PC-3 (cell line): ENCODE data around the gene EDRF1.

Source experiments
- EZH2 ChIP-seq: fragments of 300-600 bp; sonication (generic); IDR thresholded peaks from one replicate; pipeline ENCODE4 v1.6.1; 2017; ENCODE audit warnings: antibody characterized with exemption, mild to moderate bottlenecking, low read length; ENCODE audit not compliant: unreplicated experiment
- EZH2phosphoT487 ChIP-seq: fragments of 300-600 bp; sonication (generic); IDR thresholded peaks from 2 replicates; pipeline ENCODE4 v1.6.1; 2018; ENCODE audit warnings: mild to moderate bottlenecking, antibody characterized with exemption, low read length, borderline replicate concordance
- TF ChIP-seq, protein P1 (sequence below): fragments of 300-600 bp; sonication (generic); conservative IDR thresholded peaks from 2 replicates; pipeline ENCODE4 v1.5.1; 2017; ENCODE audit warnings: antibody characterized with exemption, low read depth, mild to moderate bottlenecking, low read length

DNA sequence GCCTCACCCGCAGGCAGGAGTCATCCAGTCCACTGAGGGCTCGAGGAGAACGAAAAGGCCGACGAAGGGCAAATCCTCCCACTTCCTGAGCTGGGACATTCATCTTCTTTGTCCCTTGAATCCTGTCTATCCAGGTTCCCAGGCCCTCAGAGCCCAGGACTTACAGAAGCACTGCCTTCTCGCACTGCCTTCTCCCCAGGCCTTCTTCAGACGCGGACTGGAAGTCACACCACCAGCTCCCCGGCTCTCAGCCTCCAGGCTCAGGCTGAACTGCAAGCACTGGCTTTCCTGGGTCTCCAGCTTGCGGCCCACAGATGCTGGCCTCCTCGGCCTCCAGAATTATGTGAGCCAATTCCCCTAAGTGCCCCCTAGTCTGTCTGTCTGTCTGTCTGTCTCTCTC, 62.5 kb downstream of the EDRF1 start:
- TF ChIP-seq, protein P1, sequence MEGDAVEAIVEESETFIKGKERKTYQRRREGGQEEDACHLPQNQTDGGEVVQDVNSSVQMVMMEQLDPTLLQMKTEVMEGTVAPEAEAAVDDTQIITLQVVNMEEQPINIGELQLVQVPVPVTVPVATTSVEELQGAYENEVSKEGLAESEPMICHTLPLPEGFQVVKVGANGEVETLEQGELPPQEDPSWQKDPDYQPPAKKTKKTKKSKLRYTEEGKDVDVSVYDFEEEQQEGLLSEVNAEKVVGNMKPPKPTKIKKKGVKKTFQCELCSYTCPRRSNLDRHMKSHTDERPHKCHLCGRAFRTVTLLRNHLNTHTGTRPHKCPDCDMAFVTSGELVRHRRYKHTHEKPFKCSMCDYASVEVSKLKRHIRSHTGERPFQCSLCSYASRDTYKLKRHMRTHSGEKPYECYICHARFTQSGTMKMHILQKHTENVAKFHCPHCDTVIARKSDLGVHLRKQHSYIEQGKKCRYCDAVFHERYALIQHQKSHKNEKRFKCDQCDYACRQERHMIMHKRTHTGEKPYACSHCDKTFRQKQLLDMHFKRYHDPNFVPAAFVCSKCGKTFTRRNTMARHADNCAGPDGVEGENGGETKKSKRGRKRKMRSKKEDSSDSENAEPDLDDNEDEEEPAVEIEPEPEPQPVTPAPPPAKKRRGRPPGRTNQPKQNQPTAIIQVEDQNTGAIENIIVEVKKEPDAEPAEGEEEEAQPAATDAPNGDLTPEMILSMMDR: no peak
- no peak for TF ChIP-seq EZH2
- no peak for TF ChIP-seq EZH2phosphoT487
